Esophagus muscularis mucosa (tissue), 4 donors: ENCODE measurements around the gene SUMO1.

ENCODE experiments used
- EP300 ChIP-seq: sonication (generic); formaldehyde crosslinking; IDR thresholded peaks from one replicate; pipeline ENCODE4 v1.6.1; 2017; ENCODE audit warnings: antibody characterized with exemption
- POLR2A ChIP-seq: fragments of 450-650 bp; IDR thresholded peaks from one replicate; pipeline ENCODE4 v1.6.1; 2017; ENCODE audit warnings: antibody characterized with exemption, moderate library complexity, mild to moderate bottlenecking, low read depth
- POLR2AphosphoS5 ChIP-seq, 2 donors: sonication (generic); formaldehyde crosslinking; IDR thresholded peaks; one replicate each; pipeline ENCODE4 v1.6.1; 2017; ENCODE audit warnings: antibody characterized with exemption in 2 of 2
- TF ChIP-seq, protein P1 (sequence below), 3 experiments: fragments of 200-600 bp in 2 of 3; fragments of 450-650 bp in 1 of 3; sonication (generic) in 2 of 3; IDR thresholded peaks; one replicate each; pipeline ENCODE4 v1.5.1; 2017 to 2019; ENCODE audit warnings: antibody characterized with exemption in 3 of 3, mild to moderate bottlenecking in 2 of 3, moderate library complexity in 1 of 3

DNA sequence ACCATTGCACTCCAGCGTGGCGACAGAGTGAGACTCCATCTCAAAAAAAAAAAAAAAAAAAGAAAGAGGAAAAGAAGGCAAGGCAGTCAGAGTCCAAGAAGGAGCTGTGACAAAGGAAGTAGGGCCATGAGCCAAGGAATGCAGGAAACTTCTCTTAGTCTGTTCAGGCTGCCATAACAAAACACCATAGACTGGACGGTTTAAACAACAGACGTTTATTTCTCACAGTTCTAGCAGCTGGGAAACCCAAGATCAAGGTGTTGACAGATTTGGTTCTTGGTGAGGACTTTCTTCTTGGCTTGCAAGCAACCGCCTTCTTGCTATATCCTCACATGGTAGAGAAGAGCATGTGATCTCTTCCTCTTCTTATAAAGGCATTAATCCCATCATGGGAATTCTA lies 13.1 kb upstream of the SUMO1 start:
- TF ChIP-seq, protein P1, sequence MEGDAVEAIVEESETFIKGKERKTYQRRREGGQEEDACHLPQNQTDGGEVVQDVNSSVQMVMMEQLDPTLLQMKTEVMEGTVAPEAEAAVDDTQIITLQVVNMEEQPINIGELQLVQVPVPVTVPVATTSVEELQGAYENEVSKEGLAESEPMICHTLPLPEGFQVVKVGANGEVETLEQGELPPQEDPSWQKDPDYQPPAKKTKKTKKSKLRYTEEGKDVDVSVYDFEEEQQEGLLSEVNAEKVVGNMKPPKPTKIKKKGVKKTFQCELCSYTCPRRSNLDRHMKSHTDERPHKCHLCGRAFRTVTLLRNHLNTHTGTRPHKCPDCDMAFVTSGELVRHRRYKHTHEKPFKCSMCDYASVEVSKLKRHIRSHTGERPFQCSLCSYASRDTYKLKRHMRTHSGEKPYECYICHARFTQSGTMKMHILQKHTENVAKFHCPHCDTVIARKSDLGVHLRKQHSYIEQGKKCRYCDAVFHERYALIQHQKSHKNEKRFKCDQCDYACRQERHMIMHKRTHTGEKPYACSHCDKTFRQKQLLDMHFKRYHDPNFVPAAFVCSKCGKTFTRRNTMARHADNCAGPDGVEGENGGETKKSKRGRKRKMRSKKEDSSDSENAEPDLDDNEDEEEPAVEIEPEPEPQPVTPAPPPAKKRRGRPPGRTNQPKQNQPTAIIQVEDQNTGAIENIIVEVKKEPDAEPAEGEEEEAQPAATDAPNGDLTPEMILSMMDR (IDR thresholded peaks at IDR 0.05), result no peak
- TF ChIP-seq POLR2A (no peak), POLR2AphosphoS5 (IDR thresholded peaks at IDR 0.05) (no peak), EP300 (no peak)
